Endothelial cell of umbilical vein (primary cell): ENCODE measurements around the gene AGTPBP1. TPM values are rescaled to one million over a fixed set of nuclear protein-coding genes. Genes with fewer than 3 reads are reported as not detected.

ENCODE experiments used
- BruUV-seq: library from RNA; stranded (reverse); fragments of 400-500 nt; replicated peaks from 2 replicates; lab custom pipeline; 2021; lab: Mats Ljungman, UMichigan
- CTCF ChIA-PET: fragments of 300-600, 350-600 bp; sonication (Branson Sonifier 250); formaldehyde crosslinking; loops from one replicate; lab custom pipeline; 2021; ENCODE audit warnings: antibody characterized with exemption, inconsistent platforms; lab: Charles Lee
- POLR2A ChIA-PET: fragments of 300-600, 350-600 bp; sonication (Branson Sonifier 250); formaldehyde crosslinking; loops from one replicate; lab custom pipeline; 2021; ENCODE audit warnings: antibody characterized with exemption, inconsistent platforms; lab: Charles Lee
- DNase-seq: peaks from one replicate; pipeline ENCODE4 v3.0.0-alpha.2; 2011; ENCODE audit warnings: low read depth, low spot score
- FAIRE-seq: peaks from 2 replicates; lab custom pipeline; 2011; peaks lifted over from hg19 to GRCh38; lab: Jason Lieb, UNC
- H2AFZ ChIP-seq: 2 replicates; pipeline ENCODE4 v1.6.0; 2012; ENCODE audit warnings: low read depth, low read length, control low read depth, inconsistent platforms
- H3K27ac ChIP-seq: 2 replicates; pipeline ENCODE4 v1.5.1; 2011; ENCODE audit warnings: low read depth, mild to moderate bottlenecking, control low read depth, low read length, moderate library complexity; ENCODE audit not compliant: insufficient read depth
- H3K27me3 ChIP-seq, 2 experiments: 2 replicates each; pipeline versions ENCODE4 v1.6.0 to v1.6.1; 2011; ENCODE audit warnings: low read length in 2 of 2, mixed read lengths in 1 of 2; ENCODE audit not compliant: control insufficient read depth in 2 of 2, insufficient read depth in 2 of 2
- H3K36me3 ChIP-seq, 2 experiments: 2 replicates in 1 of 2; 3 replicates in 1 of 2; pipeline ENCODE4 v1.5.1; 2011; ENCODE audit warnings: low read length in 2 of 2, mild to moderate bottlenecking in 1 of 2, moderate library complexity in 1 of 2; ENCODE audit not compliant: control insufficient read depth in 2 of 2, insufficient read depth in 2 of 2; ENCODE audit errors: extremely low read depth in 1 of 2
- H3K4me1 ChIP-seq: 3 replicates; pipeline ENCODE4 v1.5.1; 2011; ENCODE audit warnings: mild to moderate bottlenecking, low read length; ENCODE audit not compliant: control insufficient read depth, insufficient read depth; ENCODE audit errors: extremely low read depth
- H3K4me2 ChIP-seq: 2 replicates; pipeline ENCODE4 v1.6.1; 2011; ENCODE audit warnings: low read length, control low read depth, mixed read lengths; ENCODE audit not compliant: insufficient read depth
- H3K4me3 ChIP-seq, 3 experiments: fragments of 200-600 bp in 1 of 3; sonication (generic), shearing (Covaris generic) in 1 of 3; replicated peaks in 1 of 3; 2 replicates each; pipeline ENCODE4 v1.5.1; 2011 to 2016; ENCODE audit warnings: control low read depth in 3 of 3, low read length in 3 of 3, mild to moderate bottlenecking in 2 of 3, inconsistent platforms in 1 of 3, low read depth in 1 of 3, moderate library complexity in 1 of 3; ENCODE audit not compliant: insufficient read depth in 1 of 3
- H3K79me2 ChIP-seq: 2 replicates; pipeline ENCODE4 v1.6.0; 2012; ENCODE audit warnings: low read length, inconsistent platforms; ENCODE audit not compliant: control insufficient read depth, insufficient read depth
- H3K9ac ChIP-seq: replicated peaks from 2 replicates; pipeline ENCODE3; 2011; ENCODE audit warnings: low read length, control low read depth; ENCODE audit not compliant: insufficient read depth; ENCODE audit errors: extremely low read depth
- H3K9me1 ChIP-seq: replicated peaks from 3 replicates; pipeline ENCODE4 v1.6.0; 2011; ENCODE audit warnings: mild to moderate bottlenecking, low read length; ENCODE audit not compliant: control insufficient read depth, insufficient read depth; ENCODE audit errors: extremely low read depth
- H3K9me3 ChIP-seq: replicated peaks from 2 replicates; pipeline ENCODE4 v1.5.1; 2012; ENCODE audit warnings: low read length, inconsistent platforms; ENCODE audit not compliant: control insufficient read depth, insufficient read depth
- H4K20me1 ChIP-seq: replicated peaks from 2 replicates; pipeline ENCODE3; 2011; ENCODE audit warnings: mild to moderate bottlenecking, low read length; ENCODE audit not compliant: control insufficient read depth, insufficient read depth; ENCODE audit errors: extremely low read depth
- EZH2 ChIP-seq: IDR thresholded peaks from 2 replicates; pipeline ENCODE4 v1.6.1; 2012; ENCODE audit warnings: borderline replicate concordance, low read depth, mild to moderate bottlenecking, moderate library complexity, low read length, inconsistent platforms; ENCODE audit not compliant: severe bottlenecking
- FOS ChIP-seq: IDR thresholded peaks from 2 replicates; pipeline ENCODE4 v1.6.1; 2011; ENCODE audit warnings: mild to moderate bottlenecking, low read length, moderate library complexity, borderline replicate concordance; ENCODE audit not compliant: insufficient read depth
- GATA2 ChIP-seq: IDR thresholded peaks from 2 replicates; pipeline ENCODE4 v1.7.0; 2011; ENCODE audit warnings: low read depth, mild to moderate bottlenecking, moderate library complexity, mixed read lengths, low read length; ENCODE audit not compliant: insufficient read length, insufficient read depth
- JUN ChIP-seq: IDR thresholded peaks from 2 replicates; pipeline ENCODE4 v1.6.1; 2011; ENCODE audit warnings: borderline replicate concordance, low read depth; ENCODE audit not compliant: insufficient read length, insufficient read depth
- MYC ChIP-seq: IDR thresholded peaks from one replicate; pipeline ENCODE4 v1.6.1; 2011; ENCODE audit warnings: mild to moderate bottlenecking, low read depth, low read length
- POLR2A ChIP-seq: IDR thresholded peaks from 2 replicates; pipeline ENCODE4 v1.6.1; 2012; ENCODE audit warnings: low read depth, mild to moderate bottlenecking, control low read depth, low read length
- POLR2AphosphoS5 ChIP-seq: IDR thresholded peaks from 2 replicates; pipeline ENCODE4 v1.6.1; 2012; ENCODE audit warnings: low read depth, mild to moderate bottlenecking, control low read depth, low read length, moderate library complexity; ENCODE audit not compliant: insufficient read depth
- dilution Hi-C: fragments of 300-500 bp; cut with MboI; formaldehyde crosslinking; loops from one replicate; pipeline ENCODE4 v1.15.0; 2019; ENCODE audit warnings: low sequenced_read_pairs; ENCODE audit not compliant: extremely low pct_ligation_motif_present
- intact Hi-C: fragments of 100-400 bp; cut with micrococcal nuclease; formaldehyde crosslinking; loops from one replicate; pipeline ENCODE4 v1.10.0; 2022
- polyA plus RNA-seq, 4 experiments: library from polyadenylated mRNA; depleted of rRNA in 3 of 4; stranded (reverse) in 3 of 4; unstranded in 1 of 4; fragments of >200 nt; gene quantifications; 2 replicates each; pipeline versions ENCODE4 v1.2.1 to v1.2.3, GENCODE V29; 2011 to 2012; ENCODE audit warnings: missing spikeins in 1 of 4
- total RNA-seq: library from RNA; stranded (reverse); gene quantifications from 2 replicates; pipeline ENCODE4 v1.2.3, GENCODE V29; 2021
- TF ChIP-seq, protein P1 (sequence below), 2 donors: IDR thresholded peaks; 1 replicate in 1 of 2; 2 replicates in 1 of 2; pipeline ENCODE4 v1.5.1; 2011; ENCODE audit warnings: low read length in 2 of 2, mild to moderate bottlenecking in 2 of 2, moderate library complexity in 2 of 2, control low read depth in 1 of 2, inconsistent platforms in 1 of 2, low read depth in 1 of 2; ENCODE audit not compliant: insufficient read depth in 1 of 2; ENCODE audit errors: extremely low read depth in 1 of 2
- TF ChIP-seq, protein P2 (sequence below): IDR thresholded peaks from 2 replicates; pipeline ENCODE4 v1.6.1; 2011; ENCODE audit not compliant: insufficient read depth, insufficient read length

AGTPBP1 gene
- total and polyA plus RNA-seq, 2 donors (not counting 3 experiments of a cell fraction or from before 2014, with no cell fraction given) = 4.2 to 18.4 TPM

DNA sequence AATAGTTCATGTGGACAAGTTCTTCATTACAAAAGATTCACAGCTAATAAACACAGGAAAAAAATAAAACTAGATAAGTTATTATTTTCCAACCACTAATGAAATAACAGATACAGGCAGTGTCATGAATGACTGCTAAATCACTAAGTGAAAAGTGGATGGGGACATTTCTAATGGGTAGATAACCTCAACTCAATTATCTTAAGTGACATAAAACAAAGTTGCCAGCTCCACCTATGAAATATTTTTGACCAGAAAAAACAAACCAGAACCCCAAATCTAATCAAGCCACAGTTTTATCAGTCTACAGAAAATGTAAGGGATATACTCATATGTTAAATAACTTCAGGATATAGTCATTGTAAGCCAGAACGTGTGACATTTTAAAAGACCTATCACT lies 74.4 kb downstream of the AGTPBP1 start:
- Histone ChIP-seq H3K79me2 (no peaks in the 10 kb centered on the region), H3K9ac (no peak overlapping the region), H2AFZ (no peak overlapping the region), H4K20me1 (no peaks in the 10 kb centered on the region), H3K9me1 (no peaks in the 10 kb centered on the region), H3K27ac (no peak overlapping the region), H3K4me1 (no peaks in the 10 kb centered on the region), H3K4me3 (no peak overlapping the region), H3K27me3 (no peaks in the 10 kb centered on the region), H3K36me3 (no peaks in the 10 kb centered on the region), H3K9me3 (no peaks in the 10 kb centered on the region), H3K4me2 (no peak overlapping the region)
- ChIA-PET POLR2A (no interaction called here), CTCF (interaction anchor here (0.9 to 1.1 kb wide), 2 partner anchors 13 to 55 kb away, joined by 3 read pairs; no protein-coding TSS in a partner anchor)
- no peak for DNase-seq
- TF ChIP-seq GATA2 = no peak
- TF ChIP-seq, protein P1, sequence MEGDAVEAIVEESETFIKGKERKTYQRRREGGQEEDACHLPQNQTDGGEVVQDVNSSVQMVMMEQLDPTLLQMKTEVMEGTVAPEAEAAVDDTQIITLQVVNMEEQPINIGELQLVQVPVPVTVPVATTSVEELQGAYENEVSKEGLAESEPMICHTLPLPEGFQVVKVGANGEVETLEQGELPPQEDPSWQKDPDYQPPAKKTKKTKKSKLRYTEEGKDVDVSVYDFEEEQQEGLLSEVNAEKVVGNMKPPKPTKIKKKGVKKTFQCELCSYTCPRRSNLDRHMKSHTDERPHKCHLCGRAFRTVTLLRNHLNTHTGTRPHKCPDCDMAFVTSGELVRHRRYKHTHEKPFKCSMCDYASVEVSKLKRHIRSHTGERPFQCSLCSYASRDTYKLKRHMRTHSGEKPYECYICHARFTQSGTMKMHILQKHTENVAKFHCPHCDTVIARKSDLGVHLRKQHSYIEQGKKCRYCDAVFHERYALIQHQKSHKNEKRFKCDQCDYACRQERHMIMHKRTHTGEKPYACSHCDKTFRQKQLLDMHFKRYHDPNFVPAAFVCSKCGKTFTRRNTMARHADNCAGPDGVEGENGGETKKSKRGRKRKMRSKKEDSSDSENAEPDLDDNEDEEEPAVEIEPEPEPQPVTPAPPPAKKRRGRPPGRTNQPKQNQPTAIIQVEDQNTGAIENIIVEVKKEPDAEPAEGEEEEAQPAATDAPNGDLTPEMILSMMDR (IDR thresholded peaks at IDR 0.05; ENCODE audit: extremely low read depth in 1 of 2, insufficient read depth in 1 of 2, low read depth in 1 of 2, low read length in 2 of 2) = no peak
- TF ChIP-seq MYC = no peak
- TF ChIP-seq POLR2AphosphoS5 = no peak
- TF ChIP-seq POLR2A = no peak
- no peak for TF ChIP-seq FOS
- TF ChIP-seq, protein P2, sequence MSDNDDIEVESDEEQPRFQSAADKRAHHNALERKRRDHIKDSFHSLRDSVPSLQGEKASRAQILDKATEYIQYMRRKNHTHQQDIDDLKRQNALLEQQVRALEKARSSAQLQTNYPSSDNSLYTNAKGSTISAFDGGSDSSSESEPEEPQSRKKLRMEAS = no peak
- TF ChIP-seq JUN = no peak
- no peak for TF ChIP-seq EZH2
- no peak for FAIRE-seq
- intact Hi-C loops (no loop called here), dilution Hi-C loops (no loop called here)
- BruUV-seq = no TSS peak
